ENCODE results near the gene SLC7A9. TPM values are rescaled to one million over a fixed set of nuclear protein-coding genes. Genes with fewer than 3 reads are reported as not detected.
"Not testable (repeated sequence)": the region's sequence is repeated elsewhere in the genome, so short reads cannot be mapped to it uniquely, and the experiment has no call there.

The SLC7A9 gene
- total RNA-seq, 4 donors from 2014 or later = 0.33 to 0.78 (median 0.52) TPM; not detected in 1

- H3K4me1 ChIP-seq = no peaks in the 10 kb centered on the region
- TF ChIP-seq, protein P1, sequence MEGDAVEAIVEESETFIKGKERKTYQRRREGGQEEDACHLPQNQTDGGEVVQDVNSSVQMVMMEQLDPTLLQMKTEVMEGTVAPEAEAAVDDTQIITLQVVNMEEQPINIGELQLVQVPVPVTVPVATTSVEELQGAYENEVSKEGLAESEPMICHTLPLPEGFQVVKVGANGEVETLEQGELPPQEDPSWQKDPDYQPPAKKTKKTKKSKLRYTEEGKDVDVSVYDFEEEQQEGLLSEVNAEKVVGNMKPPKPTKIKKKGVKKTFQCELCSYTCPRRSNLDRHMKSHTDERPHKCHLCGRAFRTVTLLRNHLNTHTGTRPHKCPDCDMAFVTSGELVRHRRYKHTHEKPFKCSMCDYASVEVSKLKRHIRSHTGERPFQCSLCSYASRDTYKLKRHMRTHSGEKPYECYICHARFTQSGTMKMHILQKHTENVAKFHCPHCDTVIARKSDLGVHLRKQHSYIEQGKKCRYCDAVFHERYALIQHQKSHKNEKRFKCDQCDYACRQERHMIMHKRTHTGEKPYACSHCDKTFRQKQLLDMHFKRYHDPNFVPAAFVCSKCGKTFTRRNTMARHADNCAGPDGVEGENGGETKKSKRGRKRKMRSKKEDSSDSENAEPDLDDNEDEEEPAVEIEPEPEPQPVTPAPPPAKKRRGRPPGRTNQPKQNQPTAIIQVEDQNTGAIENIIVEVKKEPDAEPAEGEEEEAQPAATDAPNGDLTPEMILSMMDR (IDR thresholded peaks at IDR 0.05) = no peak
- TF ChIP-seq POLR2A (IDR thresholded peaks at IDR 0.05; ENCODE audit: low read depth) (no peak), POLR2AphosphoS5 (IDR thresholded peaks at IDR 0.05) (no peak), EP300 (IDR thresholded peaks at IDR 0.05) (no peak)
- H3K27me3 ChIP-seq = no peaks in the 10 kb centered on the region
- no peaks in the 10 kb centered on the region for H3K36me3 ChIP-seq
- intact Hi-C loops (cut with DNase I) = no loop called here
- no peaks in the 10 kb centered on the region for H3K9me3 ChIP-seq
- H3K4me3 ChIP-seq = no peak overlapping the region
- H3K27ac ChIP-seq (replicated peaks in 1 of 4) = no peak overlapping the region
- no peak for DNase-seq (ENCODE audit: extremely low spot score)
- WGBS = 68% methylated on average over 5 of the region's 5 CpGs
These were observed 12.0 kb downstream of the SLC7A9 start for GRCh38 chr19:32857584-32857983.

GRCh38 chr19:32856818-32857217 is 12.7 kb downstream of the SLC7A9 start:
- H3K4me1 ChIP-seq; H3K36me3 ChIP-seq; H3K27me3 ChIP-seq; H3K27ac ChIP-seq (replicated peaks in 1 of 4); H3K4me3 ChIP-seq; intact Hi-C loops (cut with DNase I); H3K9me3 ChIP-seq; DNase-seq (ENCODE audit: extremely low spot score): not testable (repeated sequence)
- WGBS = 93% methylated on average over 7 of the region's 7 CpGs

- TF ChIP-seq EP300 (IDR thresholded peaks at IDR 0.05) = no peak
- TF ChIP-seq, protein P1 (IDR thresholded peaks at IDR 0.05) = no peak
- TF ChIP-seq POLR2A (IDR thresholded peaks at IDR 0.05; ENCODE audit: low read depth) = no peak
- TF ChIP-seq POLR2AphosphoS5 (IDR thresholded peaks at IDR 0.05) = no peak
- WGBS = 90% methylated on average over 6 of the region's 6 CpGs
These were observed 17.4 kb downstream of the SLC7A9 start for GRCh38 chr19:32852216-32852615.

GRCh38 chr19:32848035-32848434 is 21.5 kb downstream of the SLC7A9 start:
- H3K27me3 ChIP-seq; H3K9me3 ChIP-seq; H3K36me3 ChIP-seq; DNase-seq (ENCODE audit: extremely low spot score); H3K27ac ChIP-seq (replicated peaks in 1 of 4); H3K4me3 ChIP-seq; H3K4me1 ChIP-seq; intact Hi-C loops (cut with DNase I): not testable (repeated sequence)
- no CpG with 5 or more reads among the region's 2 CpGs for WGBS

More at GRCh38 chr19:32852216-32852615, 17.4 kb downstream of the SLC7A9 start:
- intact Hi-C loops (cut with DNase I) = no loop called here
- DNase-seq (ENCODE audit: extremely low spot score) = no peak
- no peak overlapping the region for H3K27ac ChIP-seq (replicated peaks in 1 of 4)
- no peaks in the 10 kb centered on the region for H3K9me3 ChIP-seq
- H3K27me3 ChIP-seq = no peaks in the 10 kb centered on the region
- H3K4me1 ChIP-seq = no peaks in the 10 kb centered on the region
- no peaks in the 10 kb centered on the region for H3K36me3 ChIP-seq
- no peak overlapping the region for H3K4me3 ChIP-seq

DNA sequence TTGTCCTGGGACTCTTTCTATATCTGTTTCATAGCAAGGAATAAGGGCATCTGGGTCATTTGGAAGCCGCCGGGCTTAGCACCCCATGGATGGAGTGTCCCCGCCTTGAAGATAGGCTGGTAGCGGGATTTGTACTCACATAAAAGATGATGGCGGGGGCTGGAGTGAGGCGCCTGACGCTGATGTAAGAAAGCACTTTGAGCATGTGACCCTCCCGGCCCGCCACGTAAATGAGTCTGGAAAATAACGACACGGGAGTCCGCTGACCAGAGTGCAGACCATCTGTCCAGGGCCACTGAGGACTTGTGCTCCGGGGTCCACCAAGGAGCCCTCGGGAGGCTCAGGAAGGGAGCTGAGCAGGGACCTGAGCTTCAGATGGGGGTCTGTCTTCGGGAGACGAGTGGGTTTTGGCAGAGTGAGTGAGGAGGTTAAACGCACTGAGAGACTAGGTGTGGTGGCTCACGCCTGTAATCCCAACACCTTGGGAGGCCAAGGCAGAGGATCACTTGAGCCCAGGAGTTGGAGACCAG is 25.8 kb downstream of the SLC7A9 start:
- Histone ChIP-seq H3K36me3 (peaks cover 0 to 6% (median 0%) of the 10 kb centered on the region in 4 donors), H3K27me3 (no peaks in the 10 kb centered on the region), H3K4me3 (no peak overlapping the region), H3K4me1 (no peaks in the 10 kb centered on the region), H3K9me3 (peaks cover 0 to 17% (median 6%) of the 10 kb centered on the region in 4 donors), H3K27ac (replicated peaks in 1 of 4) (no peak overlapping the region)
- 95% methylated on average over 15 of the region's 19 CpGs for WGBS
- intact Hi-C loops (cut with DNase I) = no loop called here
- TF ChIP-seq, protein P1 (IDR thresholded peaks at IDR 0.05) = no peak
- TF ChIP-seq EP300 (IDR thresholded peaks at IDR 0.05) (no peak), POLR2A (IDR thresholded peaks at IDR 0.05; ENCODE audit: low read depth) (no peak), POLR2AphosphoS5 (IDR thresholded peaks at IDR 0.05) (no peak)
- DNase-seq (ENCODE audit: extremely low spot score) = no peak

DNA sequence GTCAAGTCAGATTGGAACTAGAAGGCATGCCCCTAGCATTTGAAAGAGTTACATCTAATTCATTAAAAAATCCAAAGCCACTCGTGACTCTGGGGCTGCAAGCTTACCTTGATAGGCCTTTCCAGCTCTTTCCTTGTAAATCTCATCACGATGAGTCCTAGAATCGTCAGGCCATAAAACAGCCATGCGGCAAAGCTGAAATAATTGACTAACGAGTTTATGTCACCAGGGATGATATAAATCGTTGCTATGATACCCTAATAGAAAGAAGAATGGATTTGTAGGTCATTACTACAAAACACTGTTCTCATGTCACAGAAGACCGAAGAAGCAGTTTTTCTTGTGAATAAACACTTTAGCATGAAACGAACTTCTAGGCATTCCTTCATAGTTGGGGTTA is 27.5 kb downstream of the SLC7A9 start:
- 77% methylated on average over 8 of the region's 8 CpGs for WGBS
- no peaks in the 10 kb centered on the region for H3K27me3 ChIP-seq
- H3K36me3 ChIP-seq = peaks cover 0 to 6% (median 0%) of the 10 kb centered on the region in 4 donors
- H3K4me3 ChIP-seq = no peak overlapping the region
- H3K4me1 ChIP-seq = no peaks in the 10 kb centered on the region
- TF ChIP-seq POLR2AphosphoS5 (IDR thresholded peaks at IDR 0.05) = no peak
- TF ChIP-seq EP300 (IDR thresholded peaks at IDR 0.05) = no peak
- no peak for TF ChIP-seq POLR2A (IDR thresholded peaks at IDR 0.05; ENCODE audit: low read depth)
- TF ChIP-seq, protein P1 (IDR thresholded peaks at IDR 0.05) = no peak
- no peak overlapping the region for H3K27ac ChIP-seq (replicated peaks in 1 of 4)
- DNase-seq (ENCODE audit: extremely low spot score) = no peak
- intact Hi-C loops (cut with DNase I) = no loop called here
- H3K9me3 ChIP-seq = peaks cover 0 to 17% (median 6%) of the 10 kb centered on the region in 4 donors

Measured in esophagus muscularis mucosa (tissue), 4 donors.